ENCODE data around the gene ZNF335. TPM values are rescaled to one million over a fixed set of nuclear protein-coding genes. Genes with fewer than 3 reads are reported as not detected.

Gene ZNF335
- total and polyA plus RNA-seq, 12 donors: 4.9 to 13.1 (median 7.3) TPM

DNA sequence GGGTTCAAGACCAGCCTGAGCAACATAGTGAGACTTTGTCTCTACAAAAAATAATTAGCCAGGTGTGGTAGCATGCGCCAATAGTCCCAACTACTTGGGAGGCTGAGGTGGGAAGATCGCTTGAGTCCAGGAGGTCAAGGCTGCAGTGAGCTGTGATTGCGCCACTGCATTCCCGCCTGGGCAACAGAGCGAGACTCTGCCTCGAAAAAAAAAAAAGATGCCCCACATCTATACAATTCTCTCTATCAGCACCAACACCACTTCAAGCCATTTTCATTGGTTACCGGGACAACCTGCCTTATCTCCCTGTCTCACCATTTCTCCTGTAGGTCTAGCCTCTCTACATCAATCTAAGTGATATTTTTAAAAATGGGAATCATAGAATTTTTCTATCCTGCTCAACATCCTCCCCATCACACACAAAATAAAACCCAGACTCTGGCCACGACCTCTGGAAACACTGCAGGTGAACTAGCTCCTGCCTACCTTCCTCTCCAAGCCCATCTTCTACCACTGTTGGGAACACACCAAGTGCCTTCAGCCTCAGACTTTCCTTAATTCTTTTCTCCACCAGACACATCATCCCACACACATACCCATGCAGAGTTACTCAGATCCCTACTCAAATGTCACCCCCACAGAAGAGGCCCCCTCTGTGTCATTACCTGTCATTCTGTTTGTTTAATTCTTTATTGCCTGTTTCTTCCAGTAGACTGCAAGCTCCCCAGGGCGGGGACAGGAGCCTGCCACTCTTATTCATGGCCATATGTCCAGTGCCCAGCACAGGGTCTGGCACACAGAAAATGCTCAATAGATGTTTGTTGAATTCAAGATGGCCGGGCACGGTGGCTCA is 50.4 kb downstream of the ZNF335 start:
- H3K9me3 ChIP-seq: no peaks in the 10 kb centered on the region
- no peak for DNase-seq
- no peak overlapping the region for H3K4me3 ChIP-seq
- no peaks in the 10 kb centered on the region for H3K36me3 ChIP-seq
- no peaks in the 10 kb centered on the region for H3K27me3 ChIP-seq
- H3K27ac ChIP-seq: peak overlapping the region in 5 of 10 donors; percentile 46 to 85 (median 81)
- TF ChIP-seq CTCF (IDR thresholded peaks at IDR 0.05): no peak
- WGBS, 2 donors: 89 to 90% methylated on average over 11 of the region's 11 CpGs
- H3K4me1 ChIP-seq: peaks cover 5 to 89% (median 69%) of the 10 kb centered on the region in 9 donors
- ATAC-seq: no peak
- intact Hi-C loops (cut with DNase I): no loop called here

GRCh38 chr20:45920462-45921336 is 51.3 kb downstream of the ZNF335 start:
- H3K4me3 ChIP-seq: peak overlapping the region in 2 of 10 donors; percentile 4 to 18
- no peak for DNase-seq
- intact Hi-C loops (cut with DNase I): no loop called here
- H3K4me1 ChIP-seq: peaks cover 5 to 87% (median 69%) of the 10 kb centered on the region in 9 donors
- no peaks in the 10 kb centered on the region for H3K9me3 ChIP-seq
- H3K27ac ChIP-seq: peak overlapping the region; percentile 54 to 86 (median 79)
- ATAC-seq: no peak
- 71 to 75% methylated on average over 9 of the region's 9 CpGs for WGBS, 2 donors
- no peaks in the 10 kb centered on the region for H3K36me3 ChIP-seq
- no peaks in the 10 kb centered on the region for H3K27me3 ChIP-seq
- no peak for TF ChIP-seq CTCF (IDR thresholded peaks at IDR 0.05)

GRCh38 chr20:45919542-45920399 is 52.2 kb downstream of the ZNF335 start:
- H3K9me3 ChIP-seq: no peaks in the 10 kb centered on the region
- ATAC-seq (peak; percentile 69 to 83 (median 78)), DNase-seq (peak; percentile 74 to 90)
- H3K27ac ChIP-seq: peak overlapping the region; percentile 54 to 86 (median 79)
- H3K27me3 ChIP-seq: no peaks in the 10 kb centered on the region
- no peak for TF ChIP-seq CTCF (IDR thresholded peaks at IDR 0.05)
- peak overlapping the region in 3 of 10 donors; percentile 4 to 18 (median 12) for H3K4me3 ChIP-seq
- H3K4me1 ChIP-seq: peaks cover 5 to 84% (median 62%) of the 10 kb centered on the region in 9 donors
- intact Hi-C loops (cut with DNase I): no loop called here
- no peaks in the 10 kb centered on the region for H3K36me3 ChIP-seq
- WGBS, 2 donors: 48 to 49% methylated on average over 11 of the region's 11 CpGs

Data from heart right ventricle (tissue), 16 donors.